Measurements from ENCODE around the gene TBC1D3I.

GRCh38 chr17:36213695-36214094, 50.7 kb downstream of the TBC1D3I start:
- no peak for TF ChIP-seq POLR2A (IDR thresholded peaks at IDR 0.05; ENCODE audit: low read length)
- no peak for TF ChIP-seq GATA1 (IDR thresholded peaks at IDR 0.05; ENCODE audit: low read depth, low read length)

Data from erythroblast (primary cell).